Measurements from ENCODE around the gene LSM2. TPM values are rescaled to one million over a fixed set of nuclear protein-coding genes. Genes with fewer than 3 reads are reported as not detected.

LSM2 gene
- total and polyA plus RNA-seq, 9 of the 15 experiments (the other 6 are each of a cell fraction or from before 2014, with no cell fraction given): 154 to 407 (median 223) TPM

GRCh38 chr6:31831350-31832215, 24.8 kb upstream of the LSM2 start (continued):
- TF ChIP-seq STAT5A (IDR thresholded peaks at IDR 0.05; ENCODE audit: borderline replicate concordance, low read length): no peak
- no peak for TF ChIP-seq E2F8 (IDR thresholded peaks at IDR 0.05; ENCODE audit: low read depth, partially characterized antibody)
- no peak for TF ChIP-seq HNRNPH1 (optimal IDR thresholded peaks at IDR 0.05; ENCODE audit: low read depth, low read length)
- TF ChIP-seq, protein P1, sequence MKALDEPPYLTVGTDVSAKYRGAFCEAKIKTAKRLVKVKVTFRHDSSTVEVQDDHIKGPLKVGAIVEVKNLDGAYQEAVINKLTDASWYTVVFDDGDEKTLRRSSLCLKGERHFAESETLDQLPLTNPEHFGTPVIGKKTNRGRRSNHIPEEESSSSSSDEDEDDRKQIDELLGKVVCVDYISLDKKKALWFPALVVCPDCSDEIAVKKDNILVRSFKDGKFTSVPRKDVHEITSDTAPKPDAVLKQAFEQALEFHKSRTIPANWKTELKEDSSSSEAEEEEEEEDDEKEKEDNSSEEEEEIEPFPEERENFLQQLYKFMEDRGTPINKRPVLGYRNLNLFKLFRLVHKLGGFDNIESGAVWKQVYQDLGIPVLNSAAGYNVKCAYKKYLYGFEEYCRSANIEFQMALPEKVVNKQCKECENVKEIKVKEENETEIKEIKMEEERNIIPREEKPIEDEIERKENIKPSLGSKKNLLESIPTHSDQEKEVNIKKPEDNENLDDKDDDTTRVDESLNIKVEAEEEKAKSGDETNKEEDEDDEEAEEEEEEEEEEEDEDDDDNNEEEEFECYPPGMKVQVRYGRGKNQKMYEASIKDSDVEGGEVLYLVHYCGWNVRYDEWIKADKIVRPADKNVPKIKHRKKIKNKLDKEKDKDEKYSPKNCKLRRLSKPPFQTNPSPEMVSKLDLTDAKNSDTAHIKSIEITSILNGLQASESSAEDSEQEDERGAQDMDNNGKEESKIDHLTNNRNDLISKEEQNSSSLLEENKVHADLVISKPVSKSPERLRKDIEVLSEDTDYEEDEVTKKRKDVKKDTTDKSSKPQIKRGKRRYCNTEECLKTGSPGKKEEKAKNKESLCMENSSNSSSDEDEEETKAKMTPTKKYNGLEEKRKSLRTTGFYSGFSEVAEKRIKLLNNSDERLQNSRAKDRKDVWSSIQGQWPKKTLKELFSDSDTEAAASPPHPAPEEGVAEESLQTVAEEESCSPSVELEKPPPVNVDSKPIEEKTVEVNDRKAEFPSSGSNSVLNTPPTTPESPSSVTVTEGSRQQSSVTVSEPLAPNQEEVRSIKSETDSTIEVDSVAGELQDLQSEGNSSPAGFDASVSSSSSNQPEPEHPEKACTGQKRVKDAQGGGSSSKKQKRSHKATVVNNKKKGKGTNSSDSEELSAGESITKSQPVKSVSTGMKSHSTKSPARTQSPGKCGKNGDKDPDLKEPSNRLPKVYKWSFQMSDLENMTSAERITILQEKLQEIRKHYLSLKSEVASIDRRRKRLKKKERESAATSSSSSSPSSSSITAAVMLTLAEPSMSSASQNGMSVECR (CRISPR knock-in tag; IDR thresholded peaks at IDR 0.05): peak; percentile 56
- TF ChIP-seq ZBED1 (IDR thresholded peaks at IDR 0.05): peak; percentile 92; the same call in 1 of the 2 replicates
- TF ChIP-seq BRD9 (IDR thresholded peaks at IDR 0.05; ENCODE audit: low read depth, partially characterized antibody): peak; percentile 72
- TF ChIP-seq SRSF3 (IDR thresholded peaks at IDR 0.05; ENCODE audit: insufficient read depth, low read length): no peak
- no peak for TF ChIP-seq FOS (IDR thresholded peaks at IDR 0.05; ENCODE audit: extremely low read depth, insufficient read length)
